ENCODE data around the gene CLCC1.

DNA sequence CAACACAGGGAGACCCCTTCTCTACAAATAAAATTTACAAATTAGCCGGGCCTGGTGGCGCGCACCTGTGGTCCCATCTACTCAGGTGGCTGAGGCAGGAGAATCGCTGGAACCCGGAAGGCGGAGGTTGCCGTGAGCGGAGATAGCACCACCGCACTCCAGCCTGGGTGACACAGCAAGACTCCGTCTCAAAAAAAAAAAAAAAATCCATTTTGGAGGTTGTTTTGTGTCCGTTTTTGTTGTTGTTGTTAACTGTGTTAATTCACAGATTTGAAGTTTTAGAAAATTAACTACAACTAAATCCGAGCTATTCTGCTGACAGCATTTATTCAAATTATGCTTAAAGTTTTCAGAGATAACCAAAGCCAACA is 618 bp downstream of the CLCC1 start:
- TF ChIP-seq EZH2 (IDR thresholded peaks at IDR 0.05; ENCODE audit: insufficient read depth, poor library complexity, severe bottlenecking) (no peak), EZH2phosphoT487 (IDR thresholded peaks at IDR 0.05; ENCODE audit: insufficient read depth, low read depth) (no peak)
